Activated CD8-positive, alpha-beta memory T cell treated with anti-CD3 and anti-CD28 coated beads, Interleukin-2, amount 10 ng/mL, durations not matched to agents 7 days and 5 days (primary cell): ENCODE data around the gene CAPN3. TPM values are rescaled to one million over a fixed set of nuclear protein-coding genes. Genes with fewer than 3 reads are reported as not detected.

ENCODE experiments used
- ATAC-seq: fragments of 150-1000 bp; cut with Tn5 transposase; one replicate; pipeline ENCODE4 v1.10.0; 2021; ENCODE audit warnings: moderate library complexity
- CTCF ChIA-PET: fragments of 350-600 bp; sonication (Branson Sonifier 250); formaldehyde crosslinking; loops from one replicate; lab custom pipeline; 2021; ENCODE audit warnings: antibody characterized with exemption; lab: Charles Lee
- DNase-seq: peaks from one replicate; pipeline ENCODE4 v3.0.0-alpha.2; 2020
- H3K27ac Mint-ChIP-seq: one replicate; pipeline ENCODE4 v1.8.0; 2021; ENCODE audit warnings: mild to moderate bottlenecking, mixed read lengths
- H3K27me3 Mint-ChIP-seq: one replicate; pipeline ENCODE4 v1.8.0; 2021; ENCODE audit warnings: mixed read lengths
- H3K36me3 Mint-ChIP-seq: one replicate; pipeline ENCODE4 v1.8.0; 2021; ENCODE audit warnings: mild to moderate bottlenecking, mixed read lengths
- H3K4me1 Mint-ChIP-seq: one replicate; pipeline ENCODE4 v1.8.0; 2021; ENCODE audit warnings: mixed read lengths
- H3K4me3 Mint-ChIP-seq: one replicate; pipeline ENCODE4 v1.8.0; 2021; ENCODE audit warnings: mild to moderate bottlenecking, moderate library complexity, mixed read lengths
- H3K9me3 Mint-ChIP-seq: one replicate; pipeline ENCODE4 v1.8.0; 2022; ENCODE audit warnings: low read depth, mixed read lengths
- total RNA-seq, 2 experiments: library from RNA; stranded (reverse); gene quantifications; one replicate each; pipeline ENCODE4 v1.2.3, GENCODE V29; 2021

Gene CAPN3
- total RNA-seq, 2 experiments from 2014 or later, result 3.6 to 4.6 TPM

- Mint-ChIP-seq H3K27ac (no peak overlapping the region), H3K4me3 (no peak overlapping the region), H3K27me3 (no peaks in the 10 kb centered on the region), H3K9me3 (peaks cover 16% of the 10 kb centered on the region), H3K36me3 (peaks cover 18% of the 10 kb centered on the region), H3K4me1 (no peaks in the 10 kb centered on the region)
- CTCF ChIA-PET, result no interaction called here
- no peak for DNase-seq
- ATAC-seq, result no peak
These were observed 20.8 kb upstream of the CAPN3 start for GRCh38 chr15:42338500-42338899.

GRCh38 chr15:42343596-42344232, 15.6 kb upstream of the CAPN3 start:
- Mint-ChIP-seq H3K36me3 (peaks cover 10% of the 10 kb centered on the region), H3K4me1 (peaks cover 9% of the 10 kb centered on the region), H3K9me3 (no peaks in the 10 kb centered on the region), H3K27me3 (no peaks in the 10 kb centered on the region), H3K4me3 (no peak overlapping the region), H3K27ac (no peak overlapping the region)
- CTCF ChIA-PET, result no interaction called here
- ATAC-seq (no peak), DNase-seq (no peak)

GRCh38 chr15:42344763-42345162, 14.5 kb upstream of the CAPN3 start:
- Mint-ChIP-seq H3K27ac (no peak overlapping the region), H3K4me1 (peaks cover 13% of the 10 kb centered on the region), H3K27me3 (no peaks in the 10 kb centered on the region), H3K36me3 (peaks cover 14% of the 10 kb centered on the region), H3K9me3 (no peaks in the 10 kb centered on the region), H3K4me3 (no peak overlapping the region)
- CTCF ChIA-PET, result no interaction called here
- ATAC-seq, result no peak
- no peak for DNase-seq

- ATAC-seq (no peak), DNase-seq (no peak)
- Mint-ChIP-seq H3K4me3 (no peak overlapping the region), H3K27ac (no peak overlapping the region), H3K4me1 (peaks cover 13% of the 10 kb centered on the region), H3K9me3 (no peaks in the 10 kb centered on the region), H3K27me3 (no peaks in the 10 kb centered on the region), H3K36me3 (peaks cover 15% of the 10 kb centered on the region)
- CTCF ChIA-PET, result no interaction called here
These were observed 13.8 kb upstream of the CAPN3 start for GRCh38 chr15:42345504-42345903.

- H3K36me3 Mint-ChIP-seq, result peaks cover 29% of the 10 kb centered on the region
- peaks cover 13% of the 10 kb centered on the region for H3K4me1 Mint-ChIP-seq
- no peak overlapping the region for H3K4me3 Mint-ChIP-seq
- H3K27me3 Mint-ChIP-seq, result no peaks in the 10 kb centered on the region
- no peak overlapping the region for H3K27ac Mint-ChIP-seq
- CTCF ChIA-PET, result no interaction called here
- DNase-seq (no peak), ATAC-seq (no peak)
- H3K9me3 Mint-ChIP-seq, result no peaks in the 10 kb centered on the region
These were observed 11.2 kb upstream of the CAPN3 start for GRCh38 chr15:42348083-42348482.

- no peak for ATAC-seq
- CTCF ChIA-PET, result no interaction called here
- H3K36me3 Mint-ChIP-seq, result peaks cover 27% of the 10 kb centered on the region
These were observed 10.1 kb upstream of the CAPN3 start for GRCh38 chr15:42349186-42349585.

GRCh38 chr15:42352401-42352800, 6.9 kb upstream of the CAPN3 start:
- DNase-seq, result no peak
- Mint-ChIP-seq H3K9me3 (no peaks in the 10 kb centered on the region), H3K4me3 (no peak overlapping the region), H3K27ac (no peak overlapping the region), H3K36me3 (peaks cover 20% of the 10 kb centered on the region), H3K27me3 (no peaks in the 10 kb centered on the region), H3K4me1 (peaks cover 4% of the 10 kb centered on the region)
- no peak for ATAC-seq
- CTCF ChIA-PET, result no interaction called here

More at GRCh38 chr15:42349186-42349585, 10.1 kb upstream of the CAPN3 start:
- no peak for DNase-seq
- Mint-ChIP-seq H3K4me1 (peaks cover 13% of the 10 kb centered on the region), H3K4me3 (no peak overlapping the region), H3K9me3 (no peaks in the 10 kb centered on the region), H3K27me3 (no peaks in the 10 kb centered on the region), H3K27ac (no peak overlapping the region)

- DNase-seq (no peak), ATAC-seq (no peak)
- H3K4me1 Mint-ChIP-seq, result peaks cover 4% of the 10 kb centered on the region
- no peak overlapping the region for H3K4me3 Mint-ChIP-seq
- no peak overlapping the region for H3K27ac Mint-ChIP-seq
- peaks cover 20% of the 10 kb centered on the region for H3K36me3 Mint-ChIP-seq
- no peaks in the 10 kb centered on the region for H3K27me3 Mint-ChIP-seq
- no peaks in the 10 kb centered on the region for H3K9me3 Mint-ChIP-seq
- CTCF ChIA-PET, result no interaction called here
These were observed 6.2 kb upstream of the CAPN3 start for GRCh38 chr15:42353061-42353460.

- H3K4me3 Mint-ChIP-seq, result no peak overlapping the region
- CTCF ChIA-PET, result interaction anchor here (1.3 kb wide), 1 partner anchor 31 kb away, joined by 3 read pairs; no protein-coding TSS in a partner anchor
These were observed 4.5 kb upstream of the CAPN3 start for GRCh38 chr15:42354824-42355223.

GRCh38 chr15:42355291-42355690, 4.0 kb upstream of the CAPN3 start:
- DNase-seq, result no peak
- no peak overlapping the region for H3K27ac Mint-ChIP-seq
- no peaks in the 10 kb centered on the region for H3K9me3 Mint-ChIP-seq
- H3K27me3 Mint-ChIP-seq, result no peaks in the 10 kb centered on the region
- no peak for ATAC-seq
- no peak overlapping the region for H3K4me3 Mint-ChIP-seq
- no peaks in the 10 kb centered on the region for H3K4me1 Mint-ChIP-seq
- H3K36me3 Mint-ChIP-seq, result peaks cover 14% of the 10 kb centered on the region
- CTCF ChIA-PET, result interaction anchor here (1.3 kb wide), 1 partner anchor 30 kb away, joined by 3 read pairs; no protein-coding TSS in a partner anchor

More at GRCh38 chr15:42354824-42355223, 4.5 kb upstream of the CAPN3 start:
- H3K9me3 Mint-ChIP-seq, result no peaks in the 10 kb centered on the region
- H3K27ac Mint-ChIP-seq, result no peak overlapping the region
- DNase-seq (no peak), ATAC-seq (no peak)
- peaks cover 16% of the 10 kb centered on the region for H3K36me3 Mint-ChIP-seq
- H3K27me3 Mint-ChIP-seq, result no peaks in the 10 kb centered on the region
- no peaks in the 10 kb centered on the region for H3K4me1 Mint-ChIP-seq

GRCh38 chr15:42356851-42357250, 2.5 kb upstream of the CAPN3 start:
- H3K36me3 Mint-ChIP-seq, result peaks cover 6% of the 10 kb centered on the region
- peaks cover 3% of the 10 kb centered on the region for H3K4me1 Mint-ChIP-seq
- H3K27me3 Mint-ChIP-seq, result no peaks in the 10 kb centered on the region
- CTCF ChIA-PET, result interaction anchor here (0.6 kb wide), 1 partner anchor 63 kb away, joined by 3 read pairs; no protein-coding TSS in a partner anchor
- no peak overlapping the region for H3K4me3 Mint-ChIP-seq
- no peaks in the 10 kb centered on the region for H3K9me3 Mint-ChIP-seq
- no peak overlapping the region for H3K27ac Mint-ChIP-seq
- DNase-seq (no peak), ATAC-seq (no peak)

- ATAC-seq (no peak), DNase-seq (no peak)
- no peak overlapping the region for H3K4me3 Mint-ChIP-seq
- H3K27ac Mint-ChIP-seq, result no peak overlapping the region
- peaks cover 3% of the 10 kb centered on the region for H3K4me1 Mint-ChIP-seq
- H3K9me3 Mint-ChIP-seq, result no peaks in the 10 kb centered on the region
- H3K36me3 Mint-ChIP-seq, result no peaks in the 10 kb centered on the region
- H3K27me3 Mint-ChIP-seq, result no peaks in the 10 kb centered on the region
- CTCF ChIA-PET, result no interaction called here
These were observed 1.2 kb upstream of the CAPN3 start for GRCh38 chr15:42358141-42358540.

GRCh38 chr15:42359985-42360384, 684 bp downstream of the CAPN3 start:
- no peak overlapping the region for H3K27ac Mint-ChIP-seq
- no peak for ATAC-seq
- CTCF ChIA-PET, result no interaction called here

GRCh38 chr15:42360535-42361112, 1.3 kb downstream of the CAPN3 start:
- Mint-ChIP-seq H3K4me1 (peaks cover 3% of the 10 kb centered on the region), H3K4me3 (no peak overlapping the region), H3K27ac (no peak overlapping the region), H3K36me3 (no peaks in the 10 kb centered on the region), H3K27me3 (no peaks in the 10 kb centered on the region), H3K9me3 (no peaks in the 10 kb centered on the region)
- CTCF ChIA-PET, result no interaction called here
- ATAC-seq (no peak), DNase-seq (no peak)

More at GRCh38 chr15:42359985-42360384, 684 bp downstream of the CAPN3 start:
- Mint-ChIP-seq H3K36me3 (no peaks in the 10 kb centered on the region), H3K4me1 (peaks cover 3% of the 10 kb centered on the region), H3K9me3 (no peaks in the 10 kb centered on the region), H3K27me3 (no peaks in the 10 kb centered on the region), H3K4me3 (no peak overlapping the region)
- DNase-seq, result no peak
